ENCODE results near the gene TOMM7.
"Not testable (repeated sequence)": the region's sequence is repeated elsewhere in the genome, so short reads cannot be mapped to it uniquely, and the experiment has no call there.

Gene TOMM7

GRCh38 chr7:22853138-22853537 lies 30.5 kb upstream of the TOMM7 start:
- no peak for DNase-seq

GRCh38 chr7:22851145-22851544 lies 28.5 kb upstream of the TOMM7 start:
- no peak for DNase-seq

- DNase-seq, result not testable (repeated sequence)
Measured at GRCh38 chr7:22850394-22850793, 27.7 kb upstream of the TOMM7 start.

- no peak for DNase-seq
Measured at GRCh38 chr7:22849662-22850061, 27.0 kb upstream of the TOMM7 start.

- DNase-seq, result peak; percentile 51
Measured at GRCh38 chr7:22849172-22849571, 26.5 kb upstream of the TOMM7 start.

GRCh38 chr7:22846961-22847360 lies 24.3 kb upstream of the TOMM7 start:
- DNase-seq, result no peak

- DNase-seq, result no peak
Measured at GRCh38 chr7:22845221-22845834, 22.7 kb upstream of the TOMM7 start.

- no peak for DNase-seq
Measured at GRCh38 chr7:22843681-22844309, 21.1 kb upstream of the TOMM7 start.

GRCh38 chr7:22842973-22843372 lies 20.3 kb upstream of the TOMM7 start:
- DNase-seq, result no peak

GRCh38 chr7:22842383-22842941 lies 19.8 kb upstream of the TOMM7 start:
- no peak for DNase-seq

- no peak for DNase-seq
Measured at GRCh38 chr7:22841954-22842353, 19.3 kb upstream of the TOMM7 start.

- no peak for DNase-seq
Measured at GRCh38 chr7:22837308-22837707, 14.7 kb upstream of the TOMM7 start.

- not testable (repeated sequence) for DNase-seq
Measured at GRCh38 chr7:22836506-22836905, 13.9 kb upstream of the TOMM7 start.

GRCh38 chr7:22833957-22834356 lies 11.3 kb upstream of the TOMM7 start:
- no peak for DNase-seq

- DNase-seq, result no peak
Measured at GRCh38 chr7:22833113-22833855, 10.6 kb upstream of the TOMM7 start.

- DNase-seq, result no peak
Measured at GRCh38 chr7:22832401-22832800, 9.8 kb upstream of the TOMM7 start.

- no peak for DNase-seq
Measured at GRCh38 chr7:22831602-22832305, 9.1 kb upstream of the TOMM7 start.

- no peak for DNase-seq
Measured at GRCh38 chr7:22827563-22827962, 4.9 kb upstream of the TOMM7 start.

GRCh38 chr7:22826593-22826992 lies 3.9 kb upstream of the TOMM7 start:
- no peak for DNase-seq

GRCh38 chr7:22824760-22825159 lies 2.1 kb upstream of the TOMM7 start:
- DNase-seq, result no peak

GRCh38 chr7:22823142-22823497 lies 471 bp upstream of the TOMM7 start:
- DNase-seq, result no peak

- no peak for DNase-seq
Measured at GRCh38 chr7:22821702-22822485, 755 bp downstream of the TOMM7 start.

GRCh38 chr7:22819476-22819875 lies 3.2 kb downstream of the TOMM7 start:
- no peak for DNase-seq
